M059J (cell line): Measurements from ENCODE around the gene NUBPL. TPM values are rescaled to one million over a fixed set of nuclear protein-coding genes. Genes with fewer than 3 reads are reported as not detected.
"Not testable (repeated sequence)": the region's sequence is repeated elsewhere in the genome, so short reads cannot be mapped to it uniquely, and the experiment has no call there.

Experiments
- DNase-seq: peaks from one replicate; pipeline ENCODE4 v3.0.0-alpha.2; 2012; ENCODE audit warnings: low read depth
- total RNA-seq: library from RNA; depleted of rRNA; stranded (reverse); fragments of >200 nt; shearing (Covaris generic); gene quantifications from 2 replicates; pipeline ENCODE4 v1.2.3, GENCODE V29; 2014

The NUBPL gene
- total RNA-seq, 1 experiment from 2014 or later = 11.8 TPM

GRCh38 chr14:31578266-31578665, 17.1 kb downstream of the NUBPL start:
- DNase-seq = no peak

GRCh38 chr14:31578792-31579501, 17.7 kb downstream of the NUBPL start:
- DNase-seq = no peak

GRCh38 chr14:31580234-31580633, 19.0 kb downstream of the NUBPL start:
- no peak for DNase-seq

GRCh38 chr14:31582286-31582691, 21.1 kb downstream of the NUBPL start:
- no peak for DNase-seq

- DNase-seq = no peak
These were observed 21.7 kb downstream of the NUBPL start for GRCh38 chr14:31582836-31583452.

- no peak for DNase-seq
These were observed 29.0 kb downstream of the NUBPL start for GRCh38 chr14:31590206-31590605.

GRCh38 chr14:31592122-31592521, 30.9 kb downstream of the NUBPL start:
- DNase-seq = no peak

- DNase-seq = no peak
These were observed 31.4 kb downstream of the NUBPL start for GRCh38 chr14:31592631-31593030.

GRCh38 chr14:31596342-31597095, 35.3 kb downstream of the NUBPL start:
- DNase-seq = no peak

- no peak for DNase-seq
These were observed 44.5 kb downstream of the NUBPL start for GRCh38 chr14:31605702-31606101.

GRCh38 chr14:31611778-31612433, 50.7 kb downstream of the NUBPL start:
- no peak for DNase-seq

GRCh38 chr14:31613188-31613587, 52.0 kb downstream of the NUBPL start:
- DNase-seq = no peak

- not testable (repeated sequence) for DNase-seq
These were observed 57.7 kb downstream of the NUBPL start for GRCh38 chr14:31618884-31619283.

- DNase-seq = no peak
These were observed 58.2 kb downstream of the NUBPL start for GRCh38 chr14:31619440-31619839.

GRCh38 chr14:31620898-31621297, 59.7 kb downstream of the NUBPL start:
- not testable (repeated sequence) for DNase-seq

- no peak for DNase-seq
These were observed 60.9 kb downstream of the NUBPL start for GRCh38 chr14:31622060-31622459.

- DNase-seq = not testable (repeated sequence)
These were observed 91.7 kb downstream of the NUBPL start for GRCh38 chr14:31652900-31653299.

- DNase-seq = no peak
These were observed 96.7 kb downstream of the NUBPL start for GRCh38 chr14:31657917-31658316.

- no peak for DNase-seq
These were observed 98.1 kb downstream of the NUBPL start for GRCh38 chr14:31659278-31659677.

GRCh38 chr14:31660191-31660590, 99.0 kb downstream of the NUBPL start:
- DNase-seq = no peak

- DNase-seq = no peak
These were observed 99.5 kb downstream of the NUBPL start for GRCh38 chr14:31660728-31661127.

- DNase-seq = no peak
These were observed 107.1 kb downstream of the NUBPL start for GRCh38 chr14:31668348-31668747.
